Measurements from ENCODE around the gene CREBL2.

The CREBL2 gene

DNA sequence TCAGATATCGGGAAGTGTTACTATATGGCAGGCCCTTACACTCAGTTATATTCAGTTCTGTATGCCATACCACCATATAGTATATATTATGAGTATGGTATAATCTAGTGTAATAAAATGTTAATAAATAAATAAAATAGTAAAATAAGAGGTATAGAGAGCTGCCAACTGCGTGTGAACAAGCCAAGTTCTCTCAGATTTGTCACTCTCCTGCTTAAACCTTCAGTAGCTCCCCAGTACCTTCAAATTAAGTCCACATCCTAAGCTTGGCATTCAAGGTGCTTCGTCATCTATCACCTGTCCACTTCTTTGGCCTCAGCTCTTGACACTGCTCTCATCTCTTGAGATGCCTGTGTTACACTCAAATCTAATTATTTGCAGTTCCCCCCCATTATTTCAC, 12.8 kb upstream of the CREBL2 start:
- TF ChIP-seq, protein P1, sequence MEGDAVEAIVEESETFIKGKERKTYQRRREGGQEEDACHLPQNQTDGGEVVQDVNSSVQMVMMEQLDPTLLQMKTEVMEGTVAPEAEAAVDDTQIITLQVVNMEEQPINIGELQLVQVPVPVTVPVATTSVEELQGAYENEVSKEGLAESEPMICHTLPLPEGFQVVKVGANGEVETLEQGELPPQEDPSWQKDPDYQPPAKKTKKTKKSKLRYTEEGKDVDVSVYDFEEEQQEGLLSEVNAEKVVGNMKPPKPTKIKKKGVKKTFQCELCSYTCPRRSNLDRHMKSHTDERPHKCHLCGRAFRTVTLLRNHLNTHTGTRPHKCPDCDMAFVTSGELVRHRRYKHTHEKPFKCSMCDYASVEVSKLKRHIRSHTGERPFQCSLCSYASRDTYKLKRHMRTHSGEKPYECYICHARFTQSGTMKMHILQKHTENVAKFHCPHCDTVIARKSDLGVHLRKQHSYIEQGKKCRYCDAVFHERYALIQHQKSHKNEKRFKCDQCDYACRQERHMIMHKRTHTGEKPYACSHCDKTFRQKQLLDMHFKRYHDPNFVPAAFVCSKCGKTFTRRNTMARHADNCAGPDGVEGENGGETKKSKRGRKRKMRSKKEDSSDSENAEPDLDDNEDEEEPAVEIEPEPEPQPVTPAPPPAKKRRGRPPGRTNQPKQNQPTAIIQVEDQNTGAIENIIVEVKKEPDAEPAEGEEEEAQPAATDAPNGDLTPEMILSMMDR (IDR thresholded peaks at IDR 0.05; ENCODE audit: insufficient read depth, low read length, missing control alignments) = no peak
- no peak overlapping the region for H3K4me3 ChIP-seq (ENCODE audit: low read depth, low read length)
- ChIA-PET CTCF (interaction anchor here (1.2 to 4.0 kb wide), 3 partner anchors 25 to 215 kb away, joined by 3 to 20 read pairs (median 3); partner anchors contain the start of gene DUSP16), POLR2A (no interaction called here)
- DNase-seq (ENCODE audit: low read depth, low spot score) = no peak

DNA sequence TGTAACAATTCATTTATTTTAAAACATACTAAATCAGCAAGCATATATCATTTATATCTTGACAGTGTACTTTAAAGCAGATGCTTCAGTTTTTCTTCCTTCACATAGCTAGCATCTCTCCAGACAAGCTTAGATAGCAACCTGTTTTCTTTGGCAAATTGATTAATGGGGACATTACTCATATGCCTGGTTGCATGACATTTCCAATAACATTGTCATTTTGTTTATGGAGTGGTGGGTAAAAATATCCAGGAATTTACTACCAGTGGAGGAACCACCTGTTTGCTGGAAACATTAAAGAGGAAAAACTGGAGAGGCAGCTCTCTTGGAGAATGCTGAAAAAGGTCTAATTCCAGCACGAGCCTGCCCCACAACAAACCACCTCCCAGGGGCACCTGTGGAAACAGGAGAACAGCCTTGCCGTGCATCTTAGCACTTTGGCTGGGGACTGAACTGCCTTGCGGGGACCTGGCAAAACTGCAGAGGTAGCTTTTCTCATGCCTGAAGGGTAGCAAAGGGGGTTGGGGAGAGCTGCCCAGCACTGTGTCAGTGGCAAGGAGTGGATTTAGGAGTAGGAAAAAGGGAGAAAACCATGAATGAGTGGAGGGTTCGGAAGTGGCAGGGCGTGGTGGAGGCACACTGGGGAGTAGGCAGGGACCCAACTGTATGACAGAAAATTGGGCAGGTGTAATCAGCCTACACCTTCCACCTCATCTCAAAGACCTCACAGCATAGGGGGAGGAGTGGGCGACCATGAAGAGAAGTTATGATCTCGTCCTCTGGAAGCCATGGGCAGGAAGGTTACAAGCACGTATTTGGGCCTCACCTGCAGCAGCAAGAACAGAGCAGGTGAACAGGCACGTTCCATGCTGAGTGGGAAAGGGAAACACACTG, 11.7 kb upstream of the CREBL2 start:
- H3K4me3 ChIP-seq (ENCODE audit: low read depth, low read length) = no peak overlapping the region
- ChIA-PET CTCF (interaction anchor here (1.0 to 4.0 kb wide), 5 partner anchors 24 to 223 kb away, joined by 3 to 20 read pairs (median 3); partner anchors contain the start of gene DUSP16), POLR2A (no interaction called here)
- TF ChIP-seq, protein P1 (IDR thresholded peaks at IDR 0.05; ENCODE audit: insufficient read depth, low read length, missing control alignments) = no peak
- DNase-seq (ENCODE audit: low read depth, low spot score) = no peak

DNA sequence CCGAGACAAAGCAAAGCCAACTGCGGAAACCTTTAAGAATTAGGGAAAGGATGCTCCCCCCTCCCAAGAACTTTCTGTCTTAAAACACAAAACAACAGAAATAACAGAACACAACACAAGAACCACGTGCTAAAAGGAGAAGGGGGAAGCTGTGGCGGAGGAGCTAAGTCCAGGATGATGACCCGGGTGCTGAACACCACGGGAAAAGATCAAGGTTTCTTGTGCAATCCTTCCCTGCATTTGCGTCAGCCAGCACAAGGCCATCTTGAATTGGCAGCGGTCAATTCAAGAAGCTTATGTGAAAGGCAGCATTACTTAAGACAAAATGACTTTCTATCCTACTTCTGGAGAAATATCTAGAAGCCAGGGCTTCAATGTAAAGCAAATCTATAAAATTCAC, 11.0 kb upstream of the CREBL2 start:
- no peak overlapping the region for H3K4me3 ChIP-seq (ENCODE audit: low read depth, low read length)
- POLR2A ChIA-PET = no interaction called here
- DNase-seq (ENCODE audit: low read depth, low spot score) = no peak
- TF ChIP-seq, protein P1 (IDR thresholded peaks at IDR 0.05; ENCODE audit: insufficient read depth, low read length, missing control alignments) = no peak
- CTCF ChIA-PET = interaction anchor here (1.5 to 4.0 kb wide), 3 partner anchors 13 to 224 kb away, joined by 3 to 20 read pairs (median 3); partner anchors contain the start of gene DUSP16

DNA sequence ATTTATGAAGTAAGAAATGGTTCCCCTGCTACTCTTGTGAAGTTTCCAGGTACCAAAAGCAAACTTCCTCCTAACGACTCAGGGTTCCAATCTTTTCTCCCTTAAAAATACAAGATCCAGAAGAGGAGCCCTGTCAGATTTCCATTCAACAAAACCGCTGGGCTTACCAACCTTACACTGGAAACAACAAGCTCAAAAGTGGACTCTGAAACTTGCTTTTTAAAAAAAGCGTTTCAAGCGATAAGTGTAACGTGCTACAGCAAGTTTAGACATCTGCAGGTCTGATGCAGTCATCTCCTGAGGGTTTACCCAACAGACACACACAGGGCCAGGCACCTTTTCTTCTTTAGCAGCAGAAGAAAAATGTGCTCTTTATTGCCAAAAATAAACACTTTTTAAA, 6.9 kb upstream of the CREBL2 start:
- CTCF ChIA-PET = no interaction called here
- POLR2A ChIA-PET = no interaction called here
- TF ChIP-seq, protein P1 (IDR thresholded peaks at IDR 0.05; ENCODE audit: insufficient read depth, low read length, missing control alignments) = no peak
- no peak overlapping the region for H3K4me3 ChIP-seq (ENCODE audit: low read depth, low read length)
- DNase-seq (ENCODE audit: low read depth, low spot score) = no peak

DNA sequence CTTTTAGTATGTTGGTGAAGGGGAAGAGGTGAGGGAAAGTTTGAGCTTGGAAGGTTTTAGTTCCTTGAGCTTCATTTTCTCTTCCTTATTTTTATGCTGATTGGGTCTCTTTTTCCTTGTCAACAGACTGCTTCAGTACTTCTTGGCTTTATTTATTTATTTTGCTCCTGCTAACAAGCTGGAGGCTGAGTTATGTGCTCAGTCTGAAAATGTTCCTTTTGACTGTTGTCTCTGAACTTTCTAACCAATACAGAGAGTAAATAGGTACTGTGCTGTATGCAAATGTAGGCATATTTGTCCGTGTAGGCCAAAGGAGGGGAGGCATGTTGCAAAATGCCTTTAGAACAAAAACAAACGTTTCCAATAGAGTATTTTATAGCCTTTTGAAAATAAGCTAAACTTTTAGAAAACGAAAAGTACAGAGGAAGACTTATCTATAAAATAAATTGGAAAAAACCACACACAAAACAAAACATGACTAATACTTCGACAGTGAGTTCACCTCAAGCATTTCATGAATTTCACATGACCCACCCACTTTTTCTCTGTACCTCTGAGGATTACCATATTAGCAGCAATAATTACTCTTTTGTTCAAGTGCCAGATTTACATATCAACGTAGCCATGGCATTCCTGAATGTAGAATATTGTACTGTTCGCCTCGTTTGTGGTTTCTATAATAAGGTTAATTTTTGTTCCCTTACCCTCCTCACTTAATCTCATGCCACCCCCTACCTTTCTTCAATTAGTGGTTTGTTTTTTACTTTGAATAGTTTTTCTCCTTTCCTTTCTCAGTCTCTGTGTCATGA, 4.7 kb upstream of the CREBL2 start:
- no peak for DNase-seq (ENCODE audit: low read depth, low spot score)
- TF ChIP-seq, protein P1 (IDR thresholded peaks at IDR 0.05; ENCODE audit: insufficient read depth, low read length, missing control alignments) = no peak
- H3K4me3 ChIP-seq (ENCODE audit: low read depth, low read length) = no peak overlapping the region
- POLR2A ChIA-PET = no interaction called here
- CTCF ChIA-PET = interaction anchor here (0.9 to 2.1 kb wide), 3 partner anchors 38 to 230 kb away, joined by 3 to 4 read pairs (median 3); no protein-coding TSS in a partner anchor

DNA sequence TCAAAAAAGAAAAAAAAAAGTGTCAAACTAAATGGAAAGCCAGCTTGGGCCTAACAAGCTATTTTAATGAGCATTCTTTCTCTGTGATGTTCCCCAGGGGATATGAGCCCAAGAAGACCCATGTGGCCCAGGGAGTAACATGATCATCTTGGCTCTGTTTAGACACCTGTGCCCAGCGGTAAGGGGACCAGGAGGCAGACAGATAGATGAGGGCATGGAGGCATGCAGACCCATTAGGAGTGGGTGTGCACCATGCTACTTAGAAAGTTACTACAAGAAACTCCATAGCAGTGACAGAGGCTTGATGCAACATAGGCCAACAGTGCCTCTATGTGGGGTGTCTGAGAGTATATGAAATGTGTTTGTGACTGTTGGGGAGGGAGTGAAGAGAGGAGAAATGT, 3.1 kb upstream of the CREBL2 start:
- H3K4me3 ChIP-seq (ENCODE audit: low read depth, low read length) = no peak overlapping the region
- ChIA-PET POLR2A (no interaction called here), CTCF (interaction anchor here (1.1 kb wide), 1 partner anchor 232 kb away, joined by 3 read pairs; no protein-coding TSS in a partner anchor)
- TF ChIP-seq, protein P1 (IDR thresholded peaks at IDR 0.05; ENCODE audit: insufficient read depth, low read length, missing control alignments) = no peak
- DNase-seq (ENCODE audit: low read depth, low spot score) = no peak
